AG20443 (cell line): ENCODE results near the gene GAPT.
"Not testable (repeated sequence)": the region's sequence is repeated elsewhere in the genome, so short reads cannot be mapped to it uniquely, and the experiment has no call there.

ENCODE experiments used
- DNase-seq: peaks from one replicate; pipeline ENCODE4 v3.0.0; 2012; ENCODE audit warnings: low spot score, mixed read lengths

GAPT gene

GRCh38 chr5:58503390-58504046 is 12.3 kb downstream of the GAPT start:
- DNase-seq, result no peak

GRCh38 chr5:58504766-58505165 is 13.5 kb downstream of the GAPT start:
- no peak for DNase-seq

DNA sequence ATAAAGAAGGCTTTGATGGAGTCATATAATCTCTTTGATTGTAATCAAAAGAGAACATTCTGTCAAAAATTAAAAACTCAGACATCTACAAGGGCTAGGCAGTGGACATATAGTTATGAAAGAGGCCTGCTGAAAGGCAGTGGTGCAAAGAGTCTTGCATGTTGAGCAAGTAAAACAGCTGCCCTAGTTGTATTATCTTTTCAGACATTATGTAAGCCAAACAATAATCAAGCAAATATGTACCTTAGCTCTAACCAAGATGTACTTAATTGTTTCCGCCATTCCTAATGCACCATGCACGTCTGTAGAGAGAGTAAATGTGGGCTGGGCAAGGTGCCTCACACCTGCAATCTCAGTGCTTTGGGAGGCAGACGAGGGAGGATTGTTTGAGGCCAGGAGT is 14.3 kb downstream of the GAPT start:
- no peak for DNase-seq

- no peak for DNase-seq
These were observed 14.9 kb downstream of the GAPT start for GRCh38 chr5:58505971-58506640.

DNA sequence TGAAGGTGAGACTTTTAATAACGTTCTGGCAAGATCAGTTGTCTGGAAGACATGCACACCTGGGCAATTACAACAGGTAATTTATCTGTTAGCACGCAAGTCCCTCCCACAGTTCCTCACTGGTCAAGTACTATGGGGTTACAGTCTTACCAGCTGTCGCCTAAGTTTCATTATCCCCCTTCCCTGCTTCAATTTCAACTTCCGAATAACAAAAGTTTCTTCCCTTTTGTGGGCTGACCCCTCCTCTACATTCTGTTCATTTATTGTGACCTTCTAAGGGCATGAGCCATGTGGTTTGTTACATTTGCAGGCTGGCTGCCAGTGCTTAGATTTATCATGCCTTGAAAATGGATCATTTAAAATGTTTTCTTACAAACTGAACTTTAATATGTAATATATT is 16.5 kb downstream of the GAPT start:
- DNase-seq, result no peak

DNA sequence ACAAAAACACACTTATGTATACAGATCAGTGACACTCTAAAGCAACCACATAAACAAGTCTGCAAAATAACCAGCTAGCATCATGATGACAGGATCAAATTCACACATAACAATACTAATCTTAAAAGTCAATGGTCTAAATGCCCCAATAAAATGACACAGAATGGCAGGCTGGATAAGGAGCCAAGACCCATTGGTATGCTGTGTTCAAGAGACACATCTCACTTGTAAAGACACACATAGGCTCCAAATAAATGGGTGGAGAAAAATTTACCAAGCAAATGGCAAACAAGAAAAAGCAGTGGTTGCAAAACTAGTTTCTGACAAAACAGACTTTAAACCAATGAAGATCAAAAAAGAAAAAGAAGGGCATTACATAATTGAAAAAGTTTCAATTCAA is 26.0 kb downstream of the GAPT start:
- DNase-seq, result no peak

- no peak for DNase-seq
These were observed 32.7 kb downstream of the GAPT start for GRCh38 chr5:58523956-58524355.

DNA sequence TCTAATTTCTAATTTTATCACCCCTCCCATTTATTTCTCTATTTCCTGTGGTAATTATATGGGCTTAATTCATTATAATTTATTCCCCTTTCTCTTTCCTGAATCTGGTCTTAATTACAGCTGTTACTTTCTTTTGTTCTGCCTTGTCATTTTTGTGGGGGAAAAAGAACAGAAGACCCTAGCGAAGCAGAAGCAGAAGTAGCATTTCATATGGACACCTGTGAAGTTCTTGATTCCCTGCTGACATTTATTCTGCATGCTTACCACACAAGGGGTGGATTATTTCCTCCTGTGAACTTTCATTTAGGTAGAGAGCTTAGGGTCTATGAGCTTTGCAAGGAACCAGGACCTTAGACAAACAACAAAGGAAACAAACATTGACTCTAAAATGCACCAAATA is 33.3 kb downstream of the GAPT start:
- DNase-seq, result no peak

- no peak for DNase-seq
These were observed 39.8 kb downstream of the GAPT start for GRCh38 chr5:58530942-58531490.

GRCh38 chr5:58541935-58542334 is 50.7 kb downstream of the GAPT start:
- not testable (repeated sequence) for DNase-seq

GRCh38 chr5:58542709-58543108 is 51.5 kb downstream of the GAPT start:
- DNase-seq, result no peak

GRCh38 chr5:58543723-58544122 is 52.5 kb downstream of the GAPT start:
- DNase-seq, result no peak

DNA sequence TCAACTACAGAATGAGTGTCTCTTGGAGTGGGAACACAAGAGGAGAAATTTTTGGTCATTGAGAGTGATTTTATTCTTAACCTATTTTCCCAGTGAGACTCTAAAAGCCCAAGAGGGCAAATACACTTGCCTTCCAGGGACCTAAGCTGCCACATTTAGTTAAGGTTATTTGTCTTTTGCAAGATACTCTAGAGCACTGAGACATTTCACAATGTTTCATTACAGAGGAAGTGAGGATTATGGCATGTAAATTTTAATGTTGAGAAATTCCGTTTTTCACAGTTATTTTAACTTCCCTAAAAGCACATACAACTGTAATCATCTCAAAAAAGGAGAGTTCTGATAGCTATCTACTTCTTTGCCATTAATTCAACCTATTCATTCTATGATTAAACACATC is 53.0 kb downstream of the GAPT start:
- no peak for DNase-seq

DNA sequence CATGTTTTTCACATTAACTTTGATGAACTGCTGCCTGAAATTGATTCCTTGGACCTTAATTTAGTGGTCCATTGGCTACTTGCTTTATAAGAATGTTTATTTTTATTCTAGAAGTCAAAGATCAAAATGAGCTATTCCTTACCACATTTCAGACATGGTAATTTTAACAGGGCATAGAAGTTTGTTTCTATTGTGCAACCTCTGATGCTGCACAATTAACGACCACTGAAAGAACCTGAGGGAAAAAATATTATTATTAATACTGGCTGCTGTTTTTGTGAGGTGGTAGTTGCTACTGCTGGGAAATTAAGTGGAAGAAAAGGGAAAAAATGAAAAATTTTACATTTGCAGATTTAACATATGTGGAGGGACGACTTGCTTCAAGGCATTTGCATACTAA is 53.7 kb downstream of the GAPT start:
- DNase-seq, result no peak

DNA sequence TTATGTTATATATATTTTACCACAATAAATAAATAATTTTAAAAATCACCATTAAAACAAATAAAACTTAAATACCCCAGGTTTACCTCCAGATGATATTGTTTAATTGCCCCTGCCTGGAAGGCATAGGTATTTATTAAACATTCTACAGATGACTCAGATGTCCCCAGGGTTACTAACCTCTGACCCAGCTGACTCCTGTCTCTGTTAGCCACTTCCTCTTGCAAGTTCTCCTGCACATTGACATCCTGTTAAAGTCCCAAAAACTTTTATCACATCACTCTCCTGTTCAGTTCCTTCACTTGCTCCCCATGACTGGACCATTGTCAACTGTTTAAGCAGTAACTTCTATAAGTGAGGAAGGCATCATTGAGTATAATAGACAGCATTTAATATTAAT is 54.7 kb downstream of the GAPT start:
- DNase-seq, result no peak
